Measurements from ENCODE around the gene MAGI2. TPM values are rescaled to one million over a fixed set of nuclear protein-coding genes. Genes with fewer than 3 reads are reported as not detected.

MAGI2 gene
- total RNA-seq, 1 donor, result 18.8 TPM

- H3K27ac ChIP-seq (ENCODE audit: low read depth, low read length), result no peak overlapping the region
- peaks cover 6% of the 10 kb centered on the region for H3K4me1 ChIP-seq (ENCODE audit: insufficient read depth, low read length)
- no peaks in the 10 kb centered on the region for H4K20me1 ChIP-seq (ENCODE audit: insufficient read depth, low read length)
- no peaks in the 10 kb centered on the region for H3K9me3 ChIP-seq (ENCODE audit: low read depth, low read length)
- no peak overlapping the region for H2AFZ ChIP-seq (ENCODE audit: low read length)
- H3K4me2 ChIP-seq (ENCODE audit: insufficient read depth, low read length), result no peak overlapping the region
- no peak for DNase-seq (ENCODE audit: insufficient read length, low spot score, missing footprints)
- no peaks in the 10 kb centered on the region for H3K36me3 ChIP-seq (ENCODE audit: insufficient read depth, low read length)
- TF ChIP-seq CTCF (IDR thresholded peaks at IDR 0.05; ENCODE audit: extremely low read depth, low read depth, low read length), result no peak
- no peak overlapping the region for H3K4me3 ChIP-seq (ENCODE audit: insufficient read depth, low read length)
- H3K27me3 ChIP-seq (ENCODE audit: insufficient read depth, low read length), result no peaks in the 10 kb centered on the region
- H3K79me2 ChIP-seq (ENCODE audit: insufficient read depth, low read length), result no peaks in the 10 kb centered on the region
Observed at GRCh38 chr7:78265071-78265470, 1188.4 kb downstream of the MAGI2 start.

GRCh38 chr7:78264105-78264504 is 1189.4 kb downstream of the MAGI2 start:
- Histone ChIP-seq H3K4me2 (ENCODE audit: insufficient read depth, low read length) (no peak overlapping the region), H3K4me1 (ENCODE audit: insufficient read depth, low read length) (peaks cover 6% of the 10 kb centered on the region), H3K36me3 (ENCODE audit: insufficient read depth, low read length) (no peaks in the 10 kb centered on the region), H3K4me3 (ENCODE audit: insufficient read depth, low read length) (no peak overlapping the region), H3K27ac (ENCODE audit: low read depth, low read length) (no peak overlapping the region), H3K9me3 (ENCODE audit: low read depth, low read length) (no peaks in the 10 kb centered on the region), H3K27me3 (ENCODE audit: insufficient read depth, low read length) (no peaks in the 10 kb centered on the region), H4K20me1 (ENCODE audit: insufficient read depth, low read length) (no peaks in the 10 kb centered on the region), H3K79me2 (ENCODE audit: insufficient read depth, low read length) (no peaks in the 10 kb centered on the region), H2AFZ (ENCODE audit: low read length) (no peak overlapping the region)
- TF ChIP-seq CTCF (IDR thresholded peaks at IDR 0.05; ENCODE audit: extremely low read depth, low read depth, low read length), result no peak
- DNase-seq (ENCODE audit: insufficient read length, low spot score, missing footprints), result no peak

GRCh38 chr7:78261739-78262138 is 1191.7 kb downstream of the MAGI2 start:
- Histone ChIP-seq H3K36me3 (ENCODE audit: insufficient read depth, low read length) (no peaks in the 10 kb centered on the region), H3K4me2 (ENCODE audit: insufficient read depth, low read length) (no peak overlapping the region), H3K79me2 (ENCODE audit: insufficient read depth, low read length) (no peaks in the 10 kb centered on the region), H3K27ac (ENCODE audit: low read depth, low read length) (no peak overlapping the region), H3K4me3 (ENCODE audit: insufficient read depth, low read length) (no peak overlapping the region), H3K9me3 (ENCODE audit: low read depth, low read length) (no peaks in the 10 kb centered on the region), H4K20me1 (ENCODE audit: insufficient read depth, low read length) (no peaks in the 10 kb centered on the region), H3K4me1 (ENCODE audit: insufficient read depth, low read length) (peaks cover 6% of the 10 kb centered on the region), H3K27me3 (ENCODE audit: insufficient read depth, low read length) (no peaks in the 10 kb centered on the region), H2AFZ (ENCODE audit: low read length) (no peak overlapping the region)
- no peak for TF ChIP-seq CTCF (IDR thresholded peaks at IDR 0.05; ENCODE audit: extremely low read depth, low read depth, low read length)
- DNase-seq (ENCODE audit: insufficient read length, low spot score, missing footprints), result no peak

- Histone ChIP-seq H3K9me3 (ENCODE audit: low read depth, low read length) (no peaks in the 10 kb centered on the region), H3K4me1 (ENCODE audit: insufficient read depth, low read length) (peaks cover 6% of the 10 kb centered on the region), H3K79me2 (ENCODE audit: insufficient read depth, low read length) (no peaks in the 10 kb centered on the region), H3K27ac (ENCODE audit: low read depth, low read length) (no peak overlapping the region), H2AFZ (ENCODE audit: low read length) (no peak overlapping the region), H3K4me3 (ENCODE audit: insufficient read depth, low read length) (no peak overlapping the region), H3K4me2 (ENCODE audit: insufficient read depth, low read length) (no peak overlapping the region), H3K36me3 (ENCODE audit: insufficient read depth, low read length) (no peaks in the 10 kb centered on the region), H4K20me1 (ENCODE audit: insufficient read depth, low read length) (no peaks in the 10 kb centered on the region), H3K27me3 (ENCODE audit: insufficient read depth, low read length) (no peaks in the 10 kb centered on the region)
- no peak for DNase-seq (ENCODE audit: insufficient read length, low spot score, missing footprints)
- no peak for TF ChIP-seq CTCF (IDR thresholded peaks at IDR 0.05; ENCODE audit: extremely low read depth, low read depth, low read length)
Observed at GRCh38 chr7:78261302-78261701, 1192.2 kb downstream of the MAGI2 start.

Data from osteoblast (primary cell).